ENCODE measurements around the gene LHFPL6.

The LHFPL6 gene

DNA sequence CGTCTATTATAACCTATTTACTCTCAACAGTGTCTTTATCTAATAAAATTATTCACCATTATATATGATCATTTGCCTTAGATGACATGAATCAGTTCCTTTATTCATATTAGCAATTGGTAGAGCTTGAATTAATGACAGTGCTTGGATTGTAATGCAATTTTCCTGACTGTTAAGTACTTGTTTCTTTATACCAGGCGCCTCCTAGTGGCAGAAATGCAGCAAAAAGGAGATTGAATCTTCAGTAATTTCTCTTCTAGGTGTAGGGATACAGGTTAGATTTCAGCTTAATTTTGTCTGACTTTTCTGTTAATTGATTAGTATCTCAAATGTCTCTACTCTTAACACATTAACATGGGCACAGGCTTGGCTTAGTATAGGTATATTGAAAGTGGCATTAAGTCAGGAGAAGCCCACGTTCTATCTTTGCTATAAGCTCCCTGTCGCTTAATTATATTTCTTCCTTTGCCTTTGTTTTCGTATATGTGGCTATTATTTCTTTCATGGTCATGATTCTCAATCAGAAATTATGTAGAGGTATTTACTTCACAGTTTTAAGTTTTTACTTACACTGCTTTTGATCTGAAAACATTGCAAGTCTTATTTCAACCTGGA, 9.1 kb upstream of the LHFPL6 start:
- DNase-seq (ENCODE audit: low read depth), result peak; percentile 79
- TF ChIP-seq, protein P1, sequence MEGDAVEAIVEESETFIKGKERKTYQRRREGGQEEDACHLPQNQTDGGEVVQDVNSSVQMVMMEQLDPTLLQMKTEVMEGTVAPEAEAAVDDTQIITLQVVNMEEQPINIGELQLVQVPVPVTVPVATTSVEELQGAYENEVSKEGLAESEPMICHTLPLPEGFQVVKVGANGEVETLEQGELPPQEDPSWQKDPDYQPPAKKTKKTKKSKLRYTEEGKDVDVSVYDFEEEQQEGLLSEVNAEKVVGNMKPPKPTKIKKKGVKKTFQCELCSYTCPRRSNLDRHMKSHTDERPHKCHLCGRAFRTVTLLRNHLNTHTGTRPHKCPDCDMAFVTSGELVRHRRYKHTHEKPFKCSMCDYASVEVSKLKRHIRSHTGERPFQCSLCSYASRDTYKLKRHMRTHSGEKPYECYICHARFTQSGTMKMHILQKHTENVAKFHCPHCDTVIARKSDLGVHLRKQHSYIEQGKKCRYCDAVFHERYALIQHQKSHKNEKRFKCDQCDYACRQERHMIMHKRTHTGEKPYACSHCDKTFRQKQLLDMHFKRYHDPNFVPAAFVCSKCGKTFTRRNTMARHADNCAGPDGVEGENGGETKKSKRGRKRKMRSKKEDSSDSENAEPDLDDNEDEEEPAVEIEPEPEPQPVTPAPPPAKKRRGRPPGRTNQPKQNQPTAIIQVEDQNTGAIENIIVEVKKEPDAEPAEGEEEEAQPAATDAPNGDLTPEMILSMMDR (IDR thresholded peaks at IDR 0.05; ENCODE audit: low read depth, low read length), result peak; percentile 71
- no peak for TF ChIP-seq MYC (IDR thresholded peaks at IDR 0.05; ENCODE audit: low read depth, low read length)
- H3K4me3 ChIP-seq (ENCODE audit: low read depth, low read length), result no peak overlapping the region

GRCh38 chr13:39607876-39608275, 4.9 kb upstream of the LHFPL6 start:
- DNase-seq (ENCODE audit: low read depth), result no peak
- no peak overlapping the region for H3K4me3 ChIP-seq (ENCODE audit: low read depth, low read length)
- TF ChIP-seq MAX (IDR thresholded peaks at IDR 0.05; ENCODE audit: low read depth, low read length), result no peak
- TF ChIP-seq, protein P1 (IDR thresholded peaks at IDR 0.05; ENCODE audit: low read depth, low read length), result no peak
- no peak for TF ChIP-seq POLR2A (IDR thresholded peaks at IDR 0.05; ENCODE audit: extremely low read depth, insufficient read length)
- no peak for TF ChIP-seq MYC (IDR thresholded peaks at IDR 0.05; ENCODE audit: low read depth, low read length)

GRCh38 chr13:39605677-39606320, 2.8 kb upstream of the LHFPL6 start:
- TF ChIP-seq, protein P1 (IDR thresholded peaks at IDR 0.05; ENCODE audit: low read depth, low read length), result no peak
- TF ChIP-seq POLR2A (IDR thresholded peaks at IDR 0.05; ENCODE audit: extremely low read depth, insufficient read length) (no peak), MAX (IDR thresholded peaks at IDR 0.05; ENCODE audit: low read depth, low read length) (no peak), MYC (IDR thresholded peaks at IDR 0.05; ENCODE audit: low read depth, low read length) (no peak)
- DNase-seq (ENCODE audit: low read depth), result no peak
- no peak overlapping the region for H3K4me3 ChIP-seq (ENCODE audit: low read depth, low read length)

DNA sequence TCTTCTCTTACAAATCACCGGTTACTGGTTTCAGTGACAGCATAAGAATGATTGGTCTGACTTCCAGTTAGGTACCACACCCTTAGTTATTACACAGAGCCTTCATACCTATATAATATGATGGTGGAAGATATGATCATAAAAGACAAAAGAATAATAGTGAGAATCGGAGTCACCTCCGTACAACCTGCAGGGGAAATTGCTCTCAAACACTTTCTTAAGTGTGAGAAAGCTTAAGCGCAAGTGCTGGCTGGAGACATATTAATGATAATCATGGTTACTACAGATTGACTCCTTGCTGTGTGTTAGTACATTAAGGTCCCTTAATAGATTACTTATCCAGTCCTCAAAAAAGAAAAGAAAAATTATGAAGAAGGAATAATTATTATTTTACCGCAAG, 1.8 kb upstream of the LHFPL6 start:
- DNase-seq (ENCODE audit: low read depth), result no peak
- no peak for TF ChIP-seq POLR2A (IDR thresholded peaks at IDR 0.05; ENCODE audit: extremely low read depth, insufficient read length)
- no peak for TF ChIP-seq MYC (IDR thresholded peaks at IDR 0.05; ENCODE audit: low read depth, low read length)
- TF ChIP-seq, protein P1 (IDR thresholded peaks at IDR 0.05; ENCODE audit: low read depth, low read length), result no peak
- no peak for TF ChIP-seq MAX (IDR thresholded peaks at IDR 0.05; ENCODE audit: low read depth, low read length)

DNA sequence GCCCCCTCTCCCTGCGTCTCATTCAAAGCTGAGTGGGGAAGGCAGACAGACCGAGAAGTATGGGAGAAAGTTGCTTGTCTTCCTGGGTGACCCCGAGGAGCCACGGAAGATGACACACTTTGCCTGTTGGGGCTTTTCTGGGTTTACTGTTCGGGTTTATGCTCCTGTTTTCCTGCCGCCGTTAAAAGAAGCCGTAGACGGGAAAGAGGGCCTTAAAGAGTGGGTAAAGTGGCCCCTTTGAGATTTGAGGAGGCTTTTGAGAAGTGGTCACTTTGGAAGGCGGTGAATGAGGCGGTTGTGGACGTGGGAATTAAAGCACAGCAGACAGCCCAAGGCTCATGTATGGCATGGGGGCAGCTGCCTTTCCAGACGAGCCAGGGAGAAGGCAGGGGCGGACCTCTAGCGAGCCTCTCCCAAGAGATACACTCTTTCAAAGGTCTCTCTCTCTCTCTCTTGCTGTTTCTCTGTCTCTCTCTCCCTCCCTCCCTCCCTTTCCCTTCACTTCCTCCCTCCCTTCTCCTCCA, 493 bp upstream of the LHFPL6 start:
- DNase-seq (ENCODE audit: low read depth), result peak; percentile 62
- no peak for TF ChIP-seq MYC (IDR thresholded peaks at IDR 0.05; ENCODE audit: low read depth, low read length)
- TF ChIP-seq, protein P1 (IDR thresholded peaks at IDR 0.05; ENCODE audit: low read depth, low read length), result no peak
- no peak for TF ChIP-seq MAX (IDR thresholded peaks at IDR 0.05; ENCODE audit: low read depth, low read length)
- TF ChIP-seq POLR2A (IDR thresholded peaks at IDR 0.05; ENCODE audit: extremely low read depth, insufficient read length), result no peak
- H3K4me3 ChIP-seq (ENCODE audit: low read depth, low read length), result peak overlapping the region; percentile 70

More for the DNA sequence above, 1.8 kb upstream of the LHFPL6 start:
- H3K4me3 ChIP-seq (ENCODE audit: low read depth, low read length), result no peak overlapping the region
